Stimulated activated CD8-positive, alpha-beta memory T cell treated with anti-CD3 and anti-CD28 coated beads, Interleukin-4, amount 100 ng/mL, for 48 hours (primary cell): ENCODE measurements around the gene LRRC55.
"Not testable (repeated sequence)": the region's sequence is repeated elsewhere in the genome, so short reads cannot be mapped to it uniquely, and the experiment has no call there.

Experiments
- DNase-seq: peaks from one replicate; pipeline ENCODE4 v3.0.0-alpha.2; 2020

The LRRC55 gene

GRCh38 chr11:57162179-57162898 is 19.4 kb upstream of the LRRC55 start:
- DNase-seq = no peak

- DNase-seq = no peak
Observed at GRCh38 chr11:57163160-57163868, 18.4 kb upstream of the LRRC55 start.

GRCh38 chr11:57164317-57164716 is 17.4 kb upstream of the LRRC55 start:
- no peak for DNase-seq

GRCh38 chr11:57167125-57167846 is 14.5 kb upstream of the LRRC55 start:
- DNase-seq = no peak

GRCh38 chr11:57169732-57170313 is 11.9 kb upstream of the LRRC55 start:
- not testable (repeated sequence) for DNase-seq

GRCh38 chr11:57172031-57172430 is 9.7 kb upstream of the LRRC55 start:
- DNase-seq = no peak

- no peak for DNase-seq
Observed at GRCh38 chr11:57174656-57175055, 7.1 kb upstream of the LRRC55 start.

GRCh38 chr11:57175478-57175877 is 6.3 kb upstream of the LRRC55 start:
- no peak for DNase-seq

- no peak for DNase-seq
Observed at GRCh38 chr11:57178334-57178733, 3.4 kb upstream of the LRRC55 start.

GRCh38 chr11:57179681-57180080 is 2.1 kb upstream of the LRRC55 start:
- no peak for DNase-seq

- DNase-seq = no peak
Observed at GRCh38 chr11:57180081-57180561, 1.6 kb upstream of the LRRC55 start.

- no peak for DNase-seq
Observed at GRCh38 chr11:57180964-57181363, 789 bp upstream of the LRRC55 start.

- no peak for DNase-seq
Observed at GRCh38 chr11:57182896-57183295, 1.1 kb downstream of the LRRC55 start.

GRCh38 chr11:57190548-57190947 is 8.8 kb downstream of the LRRC55 start:
- DNase-seq = no peak

GRCh38 chr11:57191311-57192219 is 9.8 kb downstream of the LRRC55 start:
- no peak for DNase-seq

- DNase-seq = no peak
Observed at GRCh38 chr11:57192316-57192715, 10.6 kb downstream of the LRRC55 start.

GRCh38 chr11:57196596-57196995 is 14.8 kb downstream of the LRRC55 start:
- no peak for DNase-seq

- no peak for DNase-seq
Observed at GRCh38 chr11:57197762-57198161, 16.0 kb downstream of the LRRC55 start.

GRCh38 chr11:57199330-57199729 is 17.6 kb downstream of the LRRC55 start:
- DNase-seq = no peak

GRCh38 chr11:57200917-57201316 is 19.2 kb downstream of the LRRC55 start:
- DNase-seq = no peak

- DNase-seq = no peak
Observed at GRCh38 chr11:57202281-57202680, 20.5 kb downstream of the LRRC55 start.

GRCh38 chr11:57203359-57203758 is 21.6 kb downstream of the LRRC55 start:
- DNase-seq = no peak
